Measurements from ENCODE around the gene CD93.

The CD93 gene

GRCh38 chr20:23108871-23109270 is 22.7 kb upstream of the CD93 start:
- Histone ChIP-seq H3K4me1 (peaks cover 5% of the 10 kb centered on the region), H3K27me3 (ENCODE audit: control insufficient read depth, insufficient read depth, low read length) (no peaks in the 10 kb centered on the region), H3K9me3 (ENCODE audit: control insufficient read depth, low read length) (no peaks in the 10 kb centered on the region), H3K4me3 (ENCODE audit: low read depth, low read length) (no peak overlapping the region), H3K9ac (no peak overlapping the region), H2AFZ (no peak overlapping the region), H3K27ac (no peak overlapping the region), H3K79me2 (no peaks in the 10 kb centered on the region), H3K4me2 (ENCODE audit: low read length) (no peak overlapping the region), H3K36me3 (ENCODE audit: control insufficient read depth, insufficient read depth, low read length) (no peaks in the 10 kb centered on the region)
- TF ChIP-seq CTCF (IDR thresholded peaks at IDR 0.05), result no peak

GRCh38 chr20:23107466-23107865 is 21.3 kb upstream of the CD93 start:
- H3K4me2 ChIP-seq (ENCODE audit: low read length), result no peak overlapping the region
- H3K9ac ChIP-seq, result no peak overlapping the region
- no peak overlapping the region for H2AFZ ChIP-seq
- H3K27me3 ChIP-seq (ENCODE audit: control insufficient read depth, insufficient read depth, low read length), result no peaks in the 10 kb centered on the region
- H3K4me1 ChIP-seq, result peaks cover 5% of the 10 kb centered on the region
- no peak for TF ChIP-seq CTCF (IDR thresholded peaks at IDR 0.05)
- no peaks in the 10 kb centered on the region for H3K79me2 ChIP-seq
- H3K27ac ChIP-seq, result no peak overlapping the region
- no peaks in the 10 kb centered on the region for H3K36me3 ChIP-seq (ENCODE audit: control insufficient read depth, insufficient read depth, low read length)
- H3K4me3 ChIP-seq (ENCODE audit: low read depth, low read length), result no peak overlapping the region
- no peaks in the 10 kb centered on the region for H3K9me3 ChIP-seq (ENCODE audit: control insufficient read depth, low read length)

DNA sequence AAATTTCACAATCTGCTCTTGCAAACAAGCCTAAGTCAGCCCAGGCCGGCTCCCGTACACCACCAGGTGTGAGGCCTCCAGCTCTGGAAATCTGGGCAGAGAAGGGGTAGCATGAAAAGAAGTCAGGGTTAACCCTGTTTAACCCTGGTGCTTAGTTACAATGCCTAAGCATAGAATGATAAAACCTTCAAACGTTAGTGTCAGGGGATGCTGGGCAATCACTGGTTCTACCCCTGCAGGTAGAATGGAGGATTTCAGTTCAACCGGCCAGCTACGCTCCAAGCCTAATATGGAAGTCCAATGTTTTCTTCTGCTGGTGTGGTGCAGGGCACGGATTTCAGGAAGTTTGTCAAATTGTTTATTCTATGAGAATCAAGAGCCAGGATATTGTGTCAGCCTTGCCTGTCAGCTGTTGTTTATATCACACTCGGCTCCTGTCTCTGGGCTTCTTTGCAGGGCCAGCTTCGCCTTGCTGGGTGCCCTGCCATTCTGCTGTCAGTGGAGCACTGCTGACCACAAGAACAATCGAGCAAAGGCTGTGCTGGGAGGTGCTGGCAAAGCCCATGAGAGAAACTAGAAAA is 20.2 kb upstream of the CD93 start:
- Histone ChIP-seq H3K4me2 (ENCODE audit: low read length) (no peak overlapping the region), H3K9ac (no peak overlapping the region), H3K4me3 (ENCODE audit: low read depth, low read length) (no peak overlapping the region), H3K36me3 (ENCODE audit: control insufficient read depth, insufficient read depth, low read length) (no peaks in the 10 kb centered on the region), H3K79me2 (no peaks in the 10 kb centered on the region), H3K4me1 (peaks cover 5% of the 10 kb centered on the region), H3K27ac (no peak overlapping the region), H3K9me3 (ENCODE audit: control insufficient read depth, low read length) (no peaks in the 10 kb centered on the region), H2AFZ (no peak overlapping the region), H3K27me3 (ENCODE audit: control insufficient read depth, insufficient read depth, low read length) (no peaks in the 10 kb centered on the region)
- TF ChIP-seq CTCF (IDR thresholded peaks at IDR 0.05), result no peak

DNA sequence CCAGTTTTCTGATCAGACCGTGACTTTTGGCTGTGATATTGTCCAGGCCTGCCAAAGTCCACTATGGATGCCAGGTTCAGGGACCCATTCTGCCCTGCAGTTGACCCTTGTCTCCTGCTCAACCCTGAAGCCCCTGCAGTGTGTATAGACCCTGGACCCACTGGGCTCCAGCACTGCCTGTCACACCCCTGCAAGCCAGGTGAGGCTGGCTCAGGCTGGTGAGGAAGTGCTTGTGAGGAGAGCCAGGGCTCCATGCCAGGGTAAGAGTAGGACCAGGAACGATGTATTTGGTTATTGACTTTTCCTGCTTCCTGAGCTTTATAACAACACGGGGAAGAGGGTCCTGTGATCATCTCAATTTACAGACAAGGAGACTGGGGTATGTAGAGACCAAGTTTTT is 19.1 kb upstream of the CD93 start:
- no peaks in the 10 kb centered on the region for H3K9me3 ChIP-seq (ENCODE audit: control insufficient read depth, low read length)

More for the DNA sequence above, 19.1 kb upstream of the CD93 start:
- no peak for TF ChIP-seq CTCF (IDR thresholded peaks at IDR 0.05)
- Histone ChIP-seq H3K36me3 (ENCODE audit: control insufficient read depth, insufficient read depth, low read length) (no peaks in the 10 kb centered on the region), H3K9ac (no peak overlapping the region), H3K4me3 (ENCODE audit: low read depth, low read length) (no peak overlapping the region), H2AFZ (no peak overlapping the region), H3K79me2 (no peaks in the 10 kb centered on the region), H3K4me1 (peaks cover 9% of the 10 kb centered on the region), H3K27ac (no peak overlapping the region), H3K27me3 (ENCODE audit: control insufficient read depth, insufficient read depth, low read length) (no peaks in the 10 kb centered on the region), H3K4me2 (ENCODE audit: low read length) (no peak overlapping the region)
